DND-41 (cell line): ENCODE measurements around the gene HES2.

ENCODE experiments used
- ATAC-seq: fragments of 200-7000 bp; cut with Tn5 transposase; 3 replicates; pipeline ENCODE4 v1.9.1; 2021; ENCODE audit warnings: low read depth; ENCODE audit not compliant: insufficient read depth
- DNase-seq: peaks from one replicate; pipeline ENCODE4 v3.0.0-alpha.2; 2020
- H2AFZ ChIP-seq: 2 replicates; pipeline ENCODE4 v1.6.0; 2012; ENCODE audit warnings: low read depth, low read length
- H3K27ac ChIP-seq: 2 replicates; pipeline ENCODE4 v1.5.1; 2012; ENCODE audit warnings: low read length, inconsistent platforms
- H3K27me3 ChIP-seq: fragments of 200-600 bp; sonication (generic); 2 replicates; pipeline ENCODE4 v1.6.0; 2012; ENCODE audit warnings: low read length, mild to moderate bottlenecking, inconsistent platforms; ENCODE audit not compliant: insufficient read depth, poor library complexity
- H3K36me3 ChIP-seq: 2 replicates; pipeline ENCODE4 v1.5.1; 2012; ENCODE audit warnings: low read length, inconsistent platforms; ENCODE audit not compliant: insufficient read depth
- H3K4me1 ChIP-seq: 2 replicates; pipeline ENCODE4 v1.5.1; 2012; ENCODE audit warnings: mild to moderate bottlenecking, low read length; ENCODE audit not compliant: insufficient read depth
- H3K4me2 ChIP-seq: 2 replicates; pipeline ENCODE4 v1.6.0; 2012; ENCODE audit warnings: mild to moderate bottlenecking, moderate library complexity, low read length, inconsistent platforms; ENCODE audit not compliant: insufficient read depth
- H3K4me3 ChIP-seq, 2 experiments: fragments of 200-600 bp in 1 of 2; shearing (Covaris generic) in 1 of 2; 2 replicates each; pipeline ENCODE4 v1.5.1; 2012 to 2016; ENCODE audit warnings: inconsistent platforms in 2 of 2, low read length in 2 of 2, mild to moderate bottlenecking in 2 of 2, low read depth in 1 of 2, moderate library complexity in 1 of 2
- H3K79me2 ChIP-seq: 2 replicates; pipeline ENCODE4 v1.6.0; 2012; ENCODE audit warnings: low read length, inconsistent platforms; ENCODE audit not compliant: insufficient read depth
- H3K9ac ChIP-seq: 2 replicates; pipeline ENCODE4 v1.6.0; 2012; ENCODE audit warnings: low read depth, mild to moderate bottlenecking, inconsistent platforms, low read length, moderate library complexity
- H3K9me3 ChIP-seq: 2 replicates; pipeline ENCODE4 v1.5.1; 2012; ENCODE audit warnings: low read length, moderate library complexity, mild to moderate bottlenecking, inconsistent platforms; ENCODE audit not compliant: insufficient read depth, severe bottlenecking
- H4K20me1 ChIP-seq: 2 replicates; pipeline ENCODE4 v1.6.0; 2012; ENCODE audit warnings: low read length; ENCODE audit not compliant: insufficient read depth
- EZH2 ChIP-seq: IDR thresholded peaks from 3 replicates; pipeline ENCODE4 v1.6.1; 2012; ENCODE audit warnings: borderline replicate concordance, low read depth, mild to moderate bottlenecking, moderate library complexity, low read length, inconsistent platforms; ENCODE audit not compliant: severe bottlenecking
- TF ChIP-seq, protein P1 (sequence below): IDR thresholded peaks from 2 replicates; pipeline ENCODE4 v1.5.1; 2012; ENCODE audit warnings: borderline replicate concordance, low read length, moderate library complexity, mild to moderate bottlenecking; ENCODE audit not compliant: poor library complexity, severe bottlenecking; ENCODE audit errors: extremely low read depth

Gene HES2

GRCh38 chr1:6416295-6416656 is 3.4 kb downstream of the HES2 start:
- Histone ChIP-seq H3K4me2 (no peak overlapping the region), H3K4me1 (no peaks in the 10 kb centered on the region), H4K20me1 (no peaks in the 10 kb centered on the region), H3K9me3 (no peaks in the 10 kb centered on the region), H3K27me3 (no peaks in the 10 kb centered on the region), H3K9ac (no peak overlapping the region), H3K27ac (no peak overlapping the region), H3K36me3 (no peaks in the 10 kb centered on the region), H3K79me2 (no peaks in the 10 kb centered on the region), H3K4me3 (no peak overlapping the region), H2AFZ (no peak overlapping the region)
- no peak for TF ChIP-seq EZH2
- TF ChIP-seq, protein P1, sequence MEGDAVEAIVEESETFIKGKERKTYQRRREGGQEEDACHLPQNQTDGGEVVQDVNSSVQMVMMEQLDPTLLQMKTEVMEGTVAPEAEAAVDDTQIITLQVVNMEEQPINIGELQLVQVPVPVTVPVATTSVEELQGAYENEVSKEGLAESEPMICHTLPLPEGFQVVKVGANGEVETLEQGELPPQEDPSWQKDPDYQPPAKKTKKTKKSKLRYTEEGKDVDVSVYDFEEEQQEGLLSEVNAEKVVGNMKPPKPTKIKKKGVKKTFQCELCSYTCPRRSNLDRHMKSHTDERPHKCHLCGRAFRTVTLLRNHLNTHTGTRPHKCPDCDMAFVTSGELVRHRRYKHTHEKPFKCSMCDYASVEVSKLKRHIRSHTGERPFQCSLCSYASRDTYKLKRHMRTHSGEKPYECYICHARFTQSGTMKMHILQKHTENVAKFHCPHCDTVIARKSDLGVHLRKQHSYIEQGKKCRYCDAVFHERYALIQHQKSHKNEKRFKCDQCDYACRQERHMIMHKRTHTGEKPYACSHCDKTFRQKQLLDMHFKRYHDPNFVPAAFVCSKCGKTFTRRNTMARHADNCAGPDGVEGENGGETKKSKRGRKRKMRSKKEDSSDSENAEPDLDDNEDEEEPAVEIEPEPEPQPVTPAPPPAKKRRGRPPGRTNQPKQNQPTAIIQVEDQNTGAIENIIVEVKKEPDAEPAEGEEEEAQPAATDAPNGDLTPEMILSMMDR = no peak
- ATAC-seq (no peak), DNase-seq (no peak)

DNA sequence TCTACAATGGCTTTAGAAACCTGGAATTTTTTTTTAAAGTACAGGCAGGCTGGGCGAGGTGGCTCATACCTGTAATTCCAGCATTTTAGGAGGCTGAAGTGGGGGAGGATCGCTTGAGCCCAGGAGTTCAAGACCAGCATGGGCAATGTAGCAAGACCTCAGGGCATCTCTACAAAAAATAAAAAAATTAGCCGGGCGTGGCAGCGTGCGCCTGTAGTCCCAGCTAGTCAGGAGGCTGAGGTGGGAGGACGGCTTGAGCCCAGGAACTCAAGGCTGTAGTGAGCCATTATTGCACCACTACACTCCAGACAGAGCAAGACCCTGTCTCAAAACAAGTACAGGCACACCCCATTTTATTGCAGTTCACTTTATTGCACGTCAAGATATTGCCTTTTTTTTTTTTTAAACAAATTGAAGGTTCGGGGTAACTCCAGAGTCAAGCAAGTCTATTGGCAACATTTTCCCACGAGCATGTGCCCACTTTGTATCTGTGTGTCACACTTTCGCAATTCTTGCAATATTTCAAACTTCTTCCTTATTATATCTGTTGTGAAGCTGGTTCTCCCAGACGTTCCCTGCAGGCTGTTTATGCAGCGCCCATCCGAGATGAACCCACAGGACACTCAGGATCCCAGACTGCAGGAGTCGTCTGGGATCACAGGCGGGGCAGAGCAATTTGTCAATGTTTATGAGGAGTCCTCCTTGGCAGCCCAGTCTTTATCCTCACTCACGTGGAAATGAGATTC is 4.7 kb downstream of the HES2 start:
- Histone ChIP-seq H3K9ac (no peak overlapping the region), H3K36me3 (no peaks in the 10 kb centered on the region), H3K4me2 (no peak overlapping the region), H3K27ac (no peak overlapping the region), H3K4me1 (no peaks in the 10 kb centered on the region), H3K27me3 (no peaks in the 10 kb centered on the region), H4K20me1 (no peaks in the 10 kb centered on the region), H3K4me3 (no peak overlapping the region), H3K79me2 (no peaks in the 10 kb centered on the region), H2AFZ (no peak overlapping the region), H3K9me3 (no peaks in the 10 kb centered on the region)
- ATAC-seq (no peak), DNase-seq (no peak)
- TF ChIP-seq EZH2 = no peak
- TF ChIP-seq, protein P1 = no peak

DNA sequence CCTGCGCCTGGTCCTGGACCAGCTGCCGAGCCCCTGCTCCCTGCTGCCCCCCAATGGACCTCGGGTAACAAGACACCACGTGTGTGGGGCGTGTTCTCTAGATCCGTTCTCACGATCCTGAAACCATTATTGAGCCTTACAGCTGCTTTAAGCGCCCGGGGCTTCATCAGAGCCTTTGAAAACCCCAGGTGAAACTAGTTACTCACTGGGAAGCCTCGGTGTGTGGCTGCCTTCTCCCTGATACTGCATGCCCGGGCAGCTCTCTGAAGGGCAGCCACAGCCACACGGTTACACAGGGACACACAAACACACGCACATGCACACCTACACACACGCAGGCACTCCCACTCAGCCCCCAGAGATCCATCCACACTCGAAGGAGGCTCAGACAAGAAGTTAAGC is 5.3 kb downstream of the HES2 start:
- Histone ChIP-seq H3K79me2 (no peaks in the 10 kb centered on the region), H3K4me1 (no peaks in the 10 kb centered on the region), H3K27ac (no peak overlapping the region), H3K4me2 (0 out of 2 replicates have a peak overlapping the region, but pooled peaks have one; percentile 37), H3K9ac (no peak overlapping the region), H3K36me3 (no peaks in the 10 kb centered on the region), H3K4me3 (no peak overlapping the region), H3K27me3 (no peaks in the 10 kb centered on the region), H4K20me1 (no peaks in the 10 kb centered on the region), H2AFZ (no peak overlapping the region), H3K9me3 (no peaks in the 10 kb centered on the region)
- peak; percentile 58 for DNase-seq
- peak; percentile 91 for ATAC-seq
- TF ChIP-seq, protein P1 = peak; percentile 77
- no peak for TF ChIP-seq EZH2
